NCI-H446 treated with DMSO at 0.1 percent for 48 hours (cell line): ENCODE results near the gene ARSG.
"Not testable (repeated sequence)": the region's sequence is repeated elsewhere in the genome, so short reads cannot be mapped to it uniquely, and the experiment has no call there.

Source experiments
- DNase-seq: peaks from one replicate; lab custom pipeline; 2025; lab: John Stamatoyannopoulos, UW

Gene ARSG

DNA sequence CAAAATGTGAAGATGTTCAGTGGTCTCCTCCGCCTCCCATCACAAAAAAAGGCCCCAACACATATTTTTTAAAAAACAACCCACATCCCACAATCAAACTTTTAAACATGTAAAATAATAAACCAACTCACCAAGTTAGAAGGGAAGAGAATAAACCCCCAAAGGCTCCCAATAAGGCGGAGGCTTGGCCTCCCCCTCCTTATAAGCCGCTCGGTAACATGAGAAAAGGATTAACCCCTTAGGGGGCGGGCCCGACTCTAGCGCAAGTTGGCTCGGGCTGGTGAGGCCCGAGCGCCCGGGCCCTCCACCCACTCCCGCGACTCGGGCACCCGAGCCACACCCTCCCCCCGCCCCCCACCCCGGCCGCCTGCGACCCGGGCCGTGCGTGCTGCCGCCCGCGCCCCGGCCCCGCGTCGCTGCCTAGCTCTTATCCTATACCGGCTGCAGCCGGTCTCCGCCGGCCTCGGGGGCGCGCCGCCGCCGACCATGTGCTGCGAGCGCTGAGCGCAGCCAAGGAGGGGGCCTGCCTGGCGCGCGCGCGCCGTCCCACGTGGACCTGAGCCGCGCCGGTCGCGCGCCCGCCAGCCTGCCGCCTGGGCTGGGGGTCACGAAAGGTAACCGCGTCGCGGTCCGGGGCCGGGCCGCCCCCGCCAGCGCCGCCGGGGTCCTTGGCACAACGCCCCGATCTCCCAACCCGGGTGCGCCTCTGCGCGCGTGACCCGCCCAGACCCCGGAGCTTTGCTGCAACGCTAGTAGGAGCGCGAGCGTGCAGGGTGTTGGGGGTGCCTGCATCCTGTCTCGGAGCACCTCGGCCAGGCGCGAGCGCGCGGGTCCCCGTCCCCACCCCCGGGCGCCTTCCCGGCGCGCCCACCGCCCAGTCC is at the start of gene ARSG, which contains the start of gene SLC16A6:
ARSG (plus strand) TSS at position 541 of the 881 bp plus-strand sequence. CDS start 15,999 bp downstream, outside the sequence.
SLC16A6 (minus strand) TSS at position 173 of the 881 bp plus-strand sequence. CDS start 12,807 bp downstream, outside the sequence.
- peak; percentile 54 for DNase-seq

DNA sequence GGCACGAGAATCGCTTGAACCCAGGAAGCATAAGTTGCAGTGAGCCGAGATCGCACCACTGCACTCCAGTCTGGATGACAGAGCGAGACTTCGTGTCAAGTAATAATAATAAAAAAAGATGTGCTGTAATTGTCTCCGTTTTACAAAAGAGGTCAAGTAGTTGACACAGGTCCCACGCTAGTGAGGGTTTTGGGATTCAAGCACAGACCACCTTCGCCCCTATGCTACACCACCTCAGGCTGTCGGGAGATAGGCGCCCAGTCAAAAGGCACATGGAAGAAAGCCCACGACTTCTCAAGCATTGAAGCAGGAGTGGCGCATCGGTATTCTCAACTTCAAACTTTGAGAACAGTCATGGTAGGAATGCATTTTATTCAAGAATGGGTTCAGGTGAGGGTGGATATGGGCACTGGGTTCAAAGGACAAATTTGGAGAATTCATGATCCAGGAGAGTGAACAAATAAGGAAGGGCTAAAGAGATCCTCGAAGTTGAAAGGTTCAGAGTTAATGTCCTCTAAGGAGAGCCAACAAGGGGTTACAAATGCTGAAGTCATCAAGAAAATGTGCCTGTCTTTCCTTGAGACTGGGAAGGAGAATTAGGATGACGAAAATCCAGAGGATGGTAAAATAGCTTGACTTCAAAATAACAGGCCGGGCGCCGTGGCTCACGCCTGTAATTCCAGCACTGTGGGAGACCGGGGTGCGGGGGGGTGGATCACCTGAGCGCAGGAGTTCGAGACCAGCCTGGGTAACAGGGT is 44.8 kb upstream of the ARSG start:
- DNase-seq, result no peak

DNA sequence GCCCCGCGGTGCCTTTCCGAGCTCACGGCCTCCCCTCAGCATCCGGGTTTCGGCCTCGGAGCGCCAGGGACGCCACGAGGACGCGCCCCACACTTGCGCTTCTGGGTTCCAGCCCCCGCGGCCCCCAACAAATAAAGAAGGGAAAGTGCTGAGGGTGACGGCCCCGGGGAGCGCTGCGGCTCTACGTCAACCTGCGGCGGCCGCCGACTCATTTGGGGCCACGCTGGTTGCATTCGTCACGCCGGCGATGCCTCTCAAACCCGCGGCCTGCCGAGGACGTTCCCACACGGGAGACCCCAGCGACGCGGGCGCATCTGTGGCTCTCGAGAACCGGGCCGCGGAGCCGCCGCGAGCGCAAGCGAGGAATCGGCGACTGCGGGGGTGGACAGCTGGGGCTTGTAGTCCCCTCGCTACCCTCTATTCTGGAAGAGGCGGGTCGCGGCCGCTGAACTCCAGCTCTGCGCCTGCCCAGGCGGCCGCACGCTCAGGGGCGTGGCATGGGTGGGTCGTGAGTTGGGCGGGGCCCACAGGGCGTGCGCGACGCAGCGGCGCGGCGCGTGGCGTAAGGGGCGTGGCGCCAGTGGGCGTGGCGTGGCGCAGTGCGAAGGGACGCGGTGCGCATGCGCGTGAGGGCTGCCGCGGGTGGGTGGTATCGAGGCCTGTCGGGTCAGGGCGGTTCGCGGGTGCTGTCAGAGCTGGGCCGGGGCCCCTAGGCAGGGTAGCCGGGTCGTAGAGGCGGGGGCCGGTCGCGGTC is 43.7 kb upstream of the ARSG start, which contains the start of gene AMZ2:
AMZ2 (plus strand) TSS at position 599 of the 754 bp plus-strand sequence. CDS start 2,145 bp downstream, outside the sequence.
- peak; percentile 70 for DNase-seq

DNA sequence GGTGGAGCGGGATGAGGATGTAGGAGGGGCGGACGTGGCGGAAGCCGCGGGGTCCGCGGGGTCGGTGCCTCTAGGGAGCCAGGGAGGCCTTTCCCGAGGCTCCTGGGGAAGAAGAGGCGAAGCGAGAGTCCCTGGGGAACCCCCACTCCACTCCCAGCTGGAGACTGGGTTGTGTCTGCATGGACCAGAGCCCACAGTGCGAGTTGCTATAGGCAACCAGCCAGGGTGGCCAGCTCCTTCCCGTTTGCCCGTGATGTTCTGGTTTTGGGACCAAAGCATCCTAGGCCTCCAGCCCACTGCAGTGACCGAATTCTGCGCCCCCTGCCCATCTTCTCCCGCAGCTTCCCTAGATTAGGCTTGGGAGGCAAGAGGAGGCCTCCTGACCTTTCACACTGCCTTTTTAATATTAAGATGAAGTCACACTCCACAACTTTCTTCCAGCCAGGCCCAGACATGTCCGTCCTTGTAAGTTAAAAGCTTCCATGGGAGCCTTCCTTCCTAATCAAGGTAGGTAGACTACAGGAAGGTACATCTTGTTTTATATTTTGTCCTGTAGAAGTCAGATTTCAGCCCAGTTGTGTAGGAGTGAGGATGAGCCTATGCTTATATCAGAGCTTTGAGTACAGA is 43.0 kb upstream of the ARSG start:
- no peak for DNase-seq

DNA sequence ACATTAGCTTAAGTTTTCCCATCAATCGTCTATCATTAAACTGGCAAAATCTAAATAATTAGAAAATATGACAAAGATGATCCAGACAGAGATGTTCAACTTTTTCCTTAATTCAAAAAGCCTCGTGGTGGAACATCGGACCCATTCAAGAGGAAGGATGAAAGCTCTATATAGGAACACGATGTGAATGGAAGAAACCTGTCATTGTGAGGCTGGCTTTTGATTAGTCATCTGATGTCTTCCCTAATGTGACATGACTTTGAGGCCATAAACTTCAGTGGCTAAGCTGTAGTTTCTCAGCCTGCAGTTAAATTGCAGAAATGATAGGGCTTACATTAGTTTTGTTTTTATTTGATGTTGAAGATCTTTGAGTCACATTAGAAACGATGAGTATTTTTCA is 42.4 kb upstream of the ARSG start:
- DNase-seq, result no peak

DNA sequence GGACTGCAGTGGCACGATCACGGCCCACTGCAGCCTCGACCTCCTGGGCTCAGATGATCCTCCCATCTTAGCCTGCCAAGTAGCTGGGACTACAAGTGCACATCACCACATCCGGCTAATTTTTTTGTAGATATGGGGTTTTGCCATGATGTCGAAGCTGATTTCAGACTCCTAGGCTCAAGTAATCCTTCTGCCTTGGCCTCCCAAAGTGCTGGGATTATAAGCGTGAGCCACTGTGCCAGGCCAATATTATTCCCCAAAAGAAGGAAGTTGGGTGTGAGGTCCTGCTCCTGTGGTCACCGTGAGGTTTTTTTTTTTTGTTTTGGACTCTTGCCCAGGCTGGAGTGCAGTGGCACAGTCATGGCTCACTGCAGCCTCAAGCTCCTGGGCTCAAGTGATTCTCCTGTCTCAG is 41.9 kb upstream of the ARSG start:
- DNase-seq, result no peak

DNA sequence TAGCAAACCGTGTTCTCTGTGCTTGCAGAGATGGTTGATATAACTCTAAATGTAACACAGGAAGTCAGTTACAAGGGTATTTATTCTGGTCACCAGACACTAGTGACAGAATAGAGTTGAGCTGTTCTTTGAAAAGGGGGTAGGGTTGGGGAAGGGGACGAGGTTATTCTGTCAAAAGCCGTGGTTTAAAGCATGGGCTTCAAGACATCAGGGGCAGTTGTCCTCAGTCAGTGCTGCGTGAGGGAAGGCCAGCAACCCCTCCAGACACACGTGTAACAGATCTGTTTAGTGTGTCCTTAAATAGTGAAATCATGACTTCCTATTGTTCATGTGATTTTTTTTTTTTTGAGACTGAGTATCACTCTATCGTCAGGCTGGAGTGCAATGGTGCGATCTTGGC is 37.9 kb upstream of the ARSG start:
- DNase-seq, result not testable (repeated sequence)

DNA sequence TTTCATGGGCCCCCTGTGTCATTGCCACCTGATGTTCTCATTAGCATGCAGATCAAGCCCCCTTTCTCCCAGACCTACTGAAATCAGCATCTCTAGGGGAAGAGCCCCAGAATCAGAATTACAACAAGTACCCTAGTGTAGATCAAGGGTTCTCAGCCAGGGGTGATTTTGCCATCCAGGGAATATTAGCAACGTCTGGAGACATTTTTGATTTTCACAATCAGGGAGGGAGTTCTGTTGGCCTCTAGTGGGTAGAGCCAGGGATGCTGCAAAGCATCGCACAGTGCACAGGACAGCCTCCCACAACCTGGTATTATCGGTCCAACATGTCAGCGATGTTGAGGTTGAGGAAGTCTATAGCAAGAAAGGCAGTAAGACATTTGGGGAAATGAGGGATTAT is 36.1 kb upstream of the ARSG start:
- DNase-seq, result no peak

DNA sequence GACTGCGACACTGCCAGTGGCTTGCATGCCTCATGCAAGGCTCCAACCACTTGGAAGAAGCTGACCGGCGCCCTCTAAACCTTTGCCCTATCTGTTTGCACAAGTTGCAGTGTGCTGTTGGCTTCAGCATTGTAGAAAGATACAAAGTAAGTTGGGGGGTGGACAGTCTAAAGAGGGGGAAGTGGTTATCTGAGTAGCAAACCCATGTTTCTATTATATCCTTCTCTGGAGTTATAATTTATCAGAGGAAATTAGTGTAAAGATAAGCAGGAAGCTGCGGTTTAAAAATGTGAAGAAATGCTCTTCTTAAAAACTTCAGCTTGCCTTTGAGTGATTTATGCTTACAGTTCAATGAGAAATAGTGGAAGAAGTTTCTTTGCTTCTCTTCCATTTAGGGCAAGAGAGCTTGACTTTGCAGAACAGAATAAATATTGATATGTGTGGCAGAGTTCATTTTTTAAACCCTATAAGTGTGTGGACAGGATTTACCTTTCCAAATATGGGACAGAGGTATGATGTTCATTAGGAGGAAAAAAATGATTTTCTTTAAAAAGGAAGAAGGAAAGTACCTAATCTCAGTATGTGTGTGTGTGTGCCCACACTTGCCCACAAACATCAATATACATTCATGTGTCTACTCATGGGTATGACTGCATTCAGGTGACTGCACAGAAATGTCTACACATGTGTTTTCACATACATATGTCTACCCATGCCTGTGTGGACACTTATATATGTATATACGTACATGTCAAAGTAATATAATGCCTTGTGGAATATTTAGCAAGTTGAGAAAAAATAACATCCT is 35.4 kb upstream of the ARSG start:
- DNase-seq, result no peak

DNA sequence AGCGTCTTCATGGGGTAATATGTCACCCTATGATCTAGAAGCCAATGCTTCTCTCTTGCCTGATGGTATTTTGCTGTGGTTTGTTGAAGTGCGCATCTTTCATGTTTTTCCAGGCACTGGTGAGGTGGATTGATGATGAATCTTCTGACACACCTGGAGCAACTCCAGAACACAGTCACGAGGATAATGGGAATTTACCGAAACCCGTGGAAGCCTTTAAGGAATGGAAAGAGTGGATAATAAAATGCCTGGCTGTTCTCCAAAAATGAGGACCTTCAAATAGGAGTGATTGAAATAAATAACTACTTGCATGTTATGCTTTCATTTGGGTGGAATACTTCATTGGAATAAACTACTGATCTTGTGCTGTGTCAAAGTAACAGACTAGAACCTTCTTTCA is 34.6 kb upstream of the ARSG start:
- DNase-seq, result not testable (repeated sequence)

DNA sequence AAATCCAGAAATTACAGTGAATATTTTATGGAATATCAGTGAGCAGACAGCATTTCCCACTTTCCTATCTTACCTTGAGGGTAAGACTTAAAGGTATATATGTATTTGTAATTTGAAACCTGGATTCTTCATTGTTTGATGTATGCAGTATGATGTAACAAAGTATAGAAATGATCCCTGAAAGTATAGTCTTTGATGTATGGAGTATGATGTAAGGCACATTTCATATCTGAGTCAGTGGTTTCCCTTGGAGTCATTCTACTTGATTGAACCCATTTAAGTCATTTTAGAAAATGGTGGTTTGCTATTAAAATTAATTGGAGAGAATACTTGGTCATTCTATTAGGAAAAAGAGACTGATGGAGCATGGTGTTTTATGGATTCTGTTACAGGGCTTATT is 33.4 kb upstream of the ARSG start:
- no peak for DNase-seq

DNA sequence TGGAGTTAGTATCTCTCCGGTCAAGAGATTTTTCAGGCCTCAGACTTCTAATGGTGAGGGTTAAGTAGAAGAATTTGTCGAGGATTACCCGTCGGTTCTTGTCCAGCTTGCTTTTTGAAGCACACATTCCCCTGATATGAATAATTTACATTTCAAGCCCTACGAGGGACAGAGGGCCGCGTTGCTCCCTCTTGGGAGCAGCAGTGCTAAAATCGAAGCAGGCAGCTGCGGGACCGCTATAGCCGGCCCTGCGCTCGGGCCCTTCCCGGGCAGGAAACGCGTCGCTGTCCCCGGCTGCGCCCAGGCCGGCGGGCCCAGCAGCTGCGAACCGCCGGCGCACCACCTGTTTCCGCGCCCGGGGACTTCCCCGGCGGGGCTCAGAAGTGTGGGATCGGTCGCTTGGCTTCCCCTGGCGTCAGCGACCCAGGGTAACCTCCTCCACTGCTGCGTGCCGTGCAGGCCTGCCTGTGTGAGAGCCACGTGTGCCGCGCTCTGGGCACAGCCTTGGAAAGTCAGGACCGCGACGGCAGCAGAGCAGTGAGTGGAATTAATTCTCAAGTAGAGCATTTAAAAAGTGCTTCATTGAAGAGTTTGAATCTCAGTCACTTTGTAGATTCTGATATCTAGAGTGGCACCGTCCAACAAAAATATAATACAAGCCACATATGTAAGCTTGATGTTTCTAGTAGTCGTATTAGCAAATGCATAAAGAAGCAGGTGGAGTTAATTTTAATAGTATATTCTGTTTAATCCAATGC is 32.2 kb upstream of the ARSG start:
- not testable (repeated sequence) for DNase-seq

DNA sequence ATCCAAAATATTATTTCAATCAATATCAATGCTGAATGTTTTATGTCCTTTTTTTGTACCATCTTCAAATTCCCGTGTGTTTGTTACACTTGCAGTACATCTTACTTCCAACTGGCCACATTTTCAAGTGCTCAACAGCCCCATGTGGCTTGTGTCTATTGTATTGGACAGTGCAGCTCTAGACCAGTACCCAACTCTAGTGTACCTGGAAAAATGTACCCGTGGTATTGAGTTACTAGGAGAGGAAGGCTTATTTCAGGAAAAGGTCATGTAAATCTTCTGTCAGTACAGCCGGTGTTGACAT is 31.7 kb upstream of the ARSG start:
- not testable (repeated sequence) for DNase-seq

DNA sequence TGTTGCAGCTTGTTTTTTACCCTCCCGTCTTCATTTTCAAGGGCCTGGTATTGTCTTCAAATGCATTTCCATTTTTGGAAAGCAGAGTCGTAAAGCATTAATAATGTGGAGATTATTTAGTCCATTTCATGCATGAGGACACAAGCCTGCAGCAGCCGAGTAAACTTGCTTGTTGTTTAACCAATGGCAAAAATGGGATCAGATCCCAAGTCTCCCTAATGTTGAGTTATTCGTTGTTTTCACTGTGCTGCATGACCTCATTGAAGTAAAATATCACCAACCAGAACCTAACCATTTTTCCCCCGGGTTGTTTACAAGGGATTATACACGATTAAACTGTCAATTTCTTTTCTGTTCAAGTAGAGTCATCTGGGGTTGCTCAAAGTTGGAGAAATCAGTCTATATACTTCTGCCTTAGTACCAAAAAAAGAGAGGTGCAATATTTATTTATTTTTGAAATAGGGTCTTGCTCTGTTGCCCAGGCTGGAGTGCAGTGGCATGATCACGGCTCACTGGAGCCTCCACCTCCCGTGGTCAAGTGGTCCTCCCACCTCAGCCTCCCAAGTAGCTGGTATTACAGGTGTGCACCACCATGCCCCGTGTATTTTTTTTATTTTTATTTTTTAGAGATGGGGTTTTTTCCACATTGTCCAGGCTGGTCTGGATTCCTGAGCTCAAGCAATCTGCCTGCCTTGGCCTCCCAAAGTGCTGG is 31.1 kb upstream of the ARSG start:
- peak; percentile 4 for DNase-seq

DNA sequence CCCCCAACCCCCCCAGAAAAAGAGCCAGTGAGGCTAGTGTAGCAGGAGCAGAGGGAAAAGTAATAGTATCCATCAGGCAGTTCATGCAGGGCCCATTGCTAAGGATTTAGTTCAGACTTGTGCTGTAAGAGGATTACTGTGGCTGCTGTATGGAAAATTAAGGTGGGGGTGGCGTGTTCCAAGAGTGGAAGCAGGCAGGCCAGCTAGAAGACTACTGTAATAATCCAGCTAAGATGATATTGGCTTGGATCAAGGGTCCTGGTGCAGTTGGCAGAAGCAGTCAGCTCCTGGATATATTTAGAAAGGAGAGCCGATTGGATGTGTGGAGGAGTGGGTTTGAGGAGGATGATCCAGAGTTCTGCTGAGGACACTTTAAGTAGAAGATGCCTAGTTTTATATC is 28.8 kb upstream of the ARSG start:
- DNase-seq, result not testable (repeated sequence)

DNA sequence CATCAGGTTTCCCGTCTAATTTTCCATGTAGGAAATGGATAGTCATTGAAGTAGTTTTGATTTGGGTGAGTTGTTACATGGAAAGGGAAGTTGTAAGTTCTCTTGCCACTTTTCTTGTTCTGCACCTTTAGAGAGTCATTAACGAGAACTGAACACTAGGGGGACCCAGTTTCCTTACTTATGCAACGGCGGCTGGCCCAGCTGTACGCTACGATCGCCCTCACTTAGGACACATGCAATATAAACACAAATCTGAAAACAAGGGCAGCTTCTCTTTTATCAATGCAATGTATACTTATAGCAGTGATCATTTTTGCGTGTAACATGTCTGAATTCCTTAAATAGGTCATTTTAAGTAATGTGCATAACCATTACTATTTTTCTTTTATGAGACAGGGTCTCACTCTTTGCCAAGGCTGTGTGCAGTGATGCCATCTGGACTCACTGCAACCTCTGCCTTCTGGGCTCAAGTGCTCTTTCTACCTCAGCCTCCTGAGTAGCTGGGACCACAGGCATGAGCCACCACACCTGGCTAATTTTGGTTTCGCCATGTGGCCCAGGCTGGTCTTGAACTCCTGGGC is 28.1 kb upstream of the ARSG start:
- DNase-seq, result peak; percentile 4

DNA sequence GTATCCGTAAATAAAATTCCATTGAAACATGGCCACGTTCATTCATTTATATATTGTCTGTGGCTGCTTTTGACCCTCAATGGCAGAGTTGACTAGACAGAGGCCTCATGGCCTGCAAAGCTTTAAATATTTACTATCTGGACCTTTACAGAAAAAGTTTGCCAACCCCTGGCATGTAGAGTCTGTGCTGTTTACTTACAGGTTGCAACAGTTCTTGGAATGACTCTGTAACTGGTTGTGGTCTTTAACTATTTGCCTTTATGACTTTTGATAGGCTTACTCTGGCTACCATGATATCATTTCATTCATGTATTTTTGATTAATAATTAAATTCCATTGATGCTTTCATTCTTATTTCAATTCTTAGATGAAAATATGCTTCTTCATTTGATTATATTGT is 25.5 kb upstream of the ARSG start:
- not testable (repeated sequence) for DNase-seq

DNA sequence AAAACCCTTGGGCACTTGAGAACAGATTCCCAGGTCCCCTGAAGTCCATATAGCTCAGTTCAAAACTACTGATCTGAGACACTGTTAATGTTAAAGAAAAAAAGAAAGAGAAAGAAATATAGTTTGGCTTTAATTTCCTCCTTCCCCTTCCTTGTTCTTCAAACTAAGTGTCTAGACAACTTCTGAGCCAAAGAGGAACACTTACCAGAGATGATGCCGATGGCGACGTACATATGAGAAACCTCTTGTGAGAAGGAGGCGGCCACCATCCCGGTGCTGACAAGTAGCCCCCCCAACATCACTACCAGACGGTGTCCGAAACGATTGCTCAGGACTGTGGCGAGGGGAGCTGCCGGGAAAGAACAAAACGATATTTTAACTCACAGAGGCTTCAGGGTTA is 17.6 kb upstream of the ARSG start:
- DNase-seq, result no peak

DNA sequence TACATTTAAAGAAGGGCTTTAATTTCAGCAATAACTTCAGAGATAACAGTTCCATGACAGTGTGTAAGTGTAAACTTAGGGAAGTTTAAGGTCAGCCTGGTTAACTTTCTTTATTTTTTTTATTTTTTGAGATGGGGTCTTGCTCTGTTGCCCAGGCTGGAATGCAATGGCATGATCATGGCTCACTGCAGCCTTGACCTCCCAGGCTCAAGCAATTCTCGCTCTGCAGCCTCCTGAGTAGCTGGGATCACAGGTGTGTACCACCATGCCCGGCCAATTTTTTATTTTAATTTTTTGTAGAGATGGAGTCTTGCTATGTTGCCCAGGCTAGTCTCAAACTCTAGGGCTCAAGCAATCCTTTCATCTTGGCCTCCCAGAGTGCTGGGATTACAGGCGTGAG is 15.0 kb upstream of the ARSG start:
- not testable (repeated sequence) for DNase-seq
